Stomach (tissue), 9 donors: ENCODE measurements around the gene GPR61. TPM values are rescaled to one million over a fixed set of nuclear protein-coding genes. Genes with fewer than 3 reads are reported as not detected.
A peak's percentile ranks its signal among the peaks of the same experiment; 100 is the strongest.

Experiments
- DNase-seq, 2 donors: peaks; one replicate each; pipeline versions ENCODE4 v3.0.0 to v3.0.0-alpha.2; 2013 to 2019
- H3K27ac ChIP-seq, 5 donors: fragments of 200-600 bp in 4 of 5; sonication (generic) in 4 of 5; one replicate each; pipeline ENCODE4 v1.5.1; 2013 to 2019; ENCODE audit warnings: mild to moderate bottlenecking in 1 of 5, moderate library complexity in 1 of 5
- H3K27me3 ChIP-seq, 3 donors: fragments of 200-600 bp; sonication (generic); one replicate each; pipeline ENCODE4 v1.5.1; 2017 to 2019; ENCODE audit warnings: mixed run types in 1 of 3
- H3K36me3 ChIP-seq, 4 donors: fragments of 200-600 bp; sonication (generic); 1 replicate in 3 of 4; 2 replicates in 1 of 4; pipeline ENCODE4 v1.5.1; 2016 to 2019
- H3K4me1 ChIP-seq, 4 donors: fragments of 200-600 bp; sonication (generic); one replicate each; pipeline ENCODE4 v1.5.1; 2016 to 2019
- H3K4me3 ChIP-seq, 4 donors: fragments of 200-600 bp; sonication (generic) in 3 of 4; one replicate each; pipeline ENCODE4 v1.5.1; 2016 to 2019; ENCODE audit warnings: mild to moderate bottlenecking in 1 of 4
- H3K9me3 ChIP-seq, 4 donors: fragments of 200-600 bp; sonication (generic); one replicate each; pipeline ENCODE4 v1.5.1; 2016 to 2019
- EP300 ChIP-seq: sonication (generic); formaldehyde crosslinking; IDR thresholded peaks from one replicate; pipeline ENCODE4 v1.6.1; 2017; ENCODE audit warnings: antibody characterized with exemption
- POLR2A ChIP-seq, 4 donors: fragments of 450-650 bp; IDR thresholded peaks; one replicate each; pipeline ENCODE4 v1.6.1; 2016; ENCODE audit warnings: antibody characterized with exemption in 4 of 4, control low read depth in 2 of 4, mild to moderate bottlenecking in 1 of 4, moderate library complexity in 1 of 4
- POLR2AphosphoS5 ChIP-seq, 3 donors: sonication (generic); formaldehyde crosslinking; IDR thresholded peaks; one replicate each; pipeline ENCODE4 v1.6.1; 2016; ENCODE audit warnings: antibody characterized with exemption in 3 of 3
- WGBS, 5 donors: extraction: QIAGEN DNeasy Blood & Tissue Kit in 3 of 5; methylation state at CpG; one replicate each; pipeline versions ENCODE4 v1.1.5 to v1.1.7; 2013 to 2018; 5-methylcytosine and 5-hydroxymethylcytosine counted together
- intact Hi-C: fragments of 100-400 bp; cut with DNase I; formaldehyde crosslinking; loops from one replicate; pipeline ENCODE4 v1.15.1; 2023; ENCODE audit warnings: low total_unique reads
- polyA plus RNA-seq, 3 donors: library from polyadenylated mRNA; stranded (reverse); fragments of 200-250 nt; gene quantifications; one replicate each; pipeline ENCODE4 v1.2.3, GENCODE V29; 2013
- total RNA-seq, 5 donors: library from RNA; depleted of rRNA; stranded (reverse); fragments of >200 nt; gene quantifications; one replicate each; pipeline versions ENCODE4 v1.1.0 to v1.2.3, GENCODE V29; 2014 to 2016
- TF ChIP-seq, protein P1 (sequence below), 7 experiments: fragments of 450-650 bp in 4 of 7; fragments of 200-600 bp in 3 of 7; sonication (generic) in 3 of 7; IDR thresholded peaks; one replicate each; pipeline ENCODE4 v1.5.1; 2016 to 2019; ENCODE audit warnings: antibody characterized with exemption in 7 of 7, control low read depth in 2 of 7, mild to moderate bottlenecking in 1 of 7
- donor health status: healthy with polysubstance abuse.
- donor health status: Bipolar disorder and iron deficiency.
- donor health status: healthy.

The GPR61 gene
- total and polyA plus RNA-seq, 8 donors: 0.12 TPM; not detected in 7

GRCh38 chr1:109497449-109498160 is 42.1 kb upstream of the GPR61 start:
- no peaks in the 10 kb centered on the region for H3K27me3 ChIP-seq
- H3K27ac ChIP-seq: no peak overlapping the region
- H3K9me3 ChIP-seq: no peaks in the 10 kb centered on the region
- WGBS, 5 donors: 62 to 71% (median 70%) methylated on average over 7 to 9 of the region's 9 CpGs
- H3K36me3 ChIP-seq: peaks cover 19 to 48% (median 43%) of the 10 kb centered on the region in 4 donors
- no peak overlapping the region for H3K4me3 ChIP-seq
- no peak for DNase-seq
- TF ChIP-seq, protein P1, sequence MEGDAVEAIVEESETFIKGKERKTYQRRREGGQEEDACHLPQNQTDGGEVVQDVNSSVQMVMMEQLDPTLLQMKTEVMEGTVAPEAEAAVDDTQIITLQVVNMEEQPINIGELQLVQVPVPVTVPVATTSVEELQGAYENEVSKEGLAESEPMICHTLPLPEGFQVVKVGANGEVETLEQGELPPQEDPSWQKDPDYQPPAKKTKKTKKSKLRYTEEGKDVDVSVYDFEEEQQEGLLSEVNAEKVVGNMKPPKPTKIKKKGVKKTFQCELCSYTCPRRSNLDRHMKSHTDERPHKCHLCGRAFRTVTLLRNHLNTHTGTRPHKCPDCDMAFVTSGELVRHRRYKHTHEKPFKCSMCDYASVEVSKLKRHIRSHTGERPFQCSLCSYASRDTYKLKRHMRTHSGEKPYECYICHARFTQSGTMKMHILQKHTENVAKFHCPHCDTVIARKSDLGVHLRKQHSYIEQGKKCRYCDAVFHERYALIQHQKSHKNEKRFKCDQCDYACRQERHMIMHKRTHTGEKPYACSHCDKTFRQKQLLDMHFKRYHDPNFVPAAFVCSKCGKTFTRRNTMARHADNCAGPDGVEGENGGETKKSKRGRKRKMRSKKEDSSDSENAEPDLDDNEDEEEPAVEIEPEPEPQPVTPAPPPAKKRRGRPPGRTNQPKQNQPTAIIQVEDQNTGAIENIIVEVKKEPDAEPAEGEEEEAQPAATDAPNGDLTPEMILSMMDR (IDR thresholded peaks at IDR 0.05): no peak
- TF ChIP-seq POLR2A (IDR thresholded peaks at IDR 0.05): no peak
- H3K4me1 ChIP-seq: peaks cover 34 to 90% (median 62%) of the 10 kb centered on the region in 4 donors
- intact Hi-C loops: no loop called here

DNA sequence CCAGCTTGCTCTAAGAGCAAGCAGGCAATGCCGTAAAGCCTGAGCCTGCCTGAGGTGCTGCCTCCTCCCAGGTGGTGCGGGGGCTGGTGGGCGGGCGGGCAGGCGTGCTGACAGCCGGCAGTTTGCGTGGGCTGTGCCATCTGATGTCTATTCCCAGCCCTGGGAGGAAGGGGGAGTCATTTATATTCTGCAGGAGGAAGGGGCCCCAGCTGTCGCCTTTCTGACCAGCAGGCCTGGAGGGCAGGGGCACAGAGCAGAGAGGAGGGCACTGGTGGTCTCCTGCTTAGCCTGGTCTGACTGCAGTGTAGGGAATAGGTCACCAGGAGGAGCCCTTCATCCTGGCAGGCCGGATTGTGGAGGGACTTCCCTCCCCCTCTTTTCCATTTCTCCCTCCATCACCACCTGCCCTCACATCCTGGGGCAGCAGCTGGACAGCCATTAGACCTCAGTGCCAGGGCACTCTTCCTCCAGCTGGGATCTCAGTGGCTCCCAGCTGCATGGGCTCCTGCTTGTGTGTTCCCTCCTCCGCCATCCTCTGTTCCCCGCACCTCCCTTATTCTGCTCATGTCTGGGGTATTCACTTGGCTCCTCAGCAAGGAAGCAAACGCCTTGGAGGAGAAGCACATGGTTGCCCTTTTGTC is 41.4 kb upstream of the GPR61 start:
- peak overlapping the region in 1 of 5 donors; percentile 56 for H3K27ac ChIP-seq
- no peaks in the 10 kb centered on the region for H3K27me3 ChIP-seq
- WGBS, 5 donors: 73 to 82% (median 77%) methylated on average over 11 to 12 of the region's 12 CpGs
- H3K9me3 ChIP-seq: no peaks in the 10 kb centered on the region
- peaks cover 34 to 89% (median 60%) of the 10 kb centered on the region in 4 donors for H3K4me1 ChIP-seq
- peak in 1 of 2 donors; percentile 68 for DNase-seq
- H3K4me3 ChIP-seq: no peak overlapping the region
- intact Hi-C loops: no loop called here
- no peak for TF ChIP-seq EP300
- TF ChIP-seq POLR2AphosphoS5 (IDR thresholded peaks at IDR 0.05): no peak
- TF ChIP-seq, protein P1 (IDR thresholded peaks at IDR 0.05): peak in 5 of 7 experiments; percentile 21 to 36 (median 29)
- peaks cover 19 to 48% (median 43%) of the 10 kb centered on the region in 4 donors for H3K36me3 ChIP-seq

DNA sequence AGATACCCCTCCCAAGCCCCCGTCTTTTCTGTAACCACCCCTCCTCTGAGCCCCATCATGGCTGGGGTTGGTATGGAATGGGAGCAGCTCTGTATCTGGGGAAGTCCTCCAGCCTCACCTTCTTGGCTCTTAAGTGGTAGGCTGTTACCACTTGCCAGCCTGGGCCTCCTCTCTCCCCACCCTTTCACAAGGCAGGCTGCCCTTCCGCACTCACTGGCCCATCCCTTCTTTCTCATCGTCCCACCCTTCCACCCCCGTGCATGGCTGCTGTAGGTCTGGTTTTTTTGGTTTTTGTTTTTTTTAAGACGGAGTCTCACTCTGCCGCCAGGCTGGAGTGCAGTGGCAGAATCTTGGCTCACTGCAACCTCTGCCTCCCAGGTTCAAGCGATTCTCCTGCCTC is 40.6 kb upstream of the GPR61 start:
- Histone ChIP-seq H3K4me1 (peaks cover 39 to 89% (median 61%) of the 10 kb centered on the region in 4 donors), H3K4me3 (no peak overlapping the region), H3K27me3 (no peaks in the 10 kb centered on the region), H3K27ac (peak overlapping the region in 3 of 5 donors; percentile 15 to 56 (median 16)), H3K9me3 (no peaks in the 10 kb centered on the region), H3K36me3 (peaks cover 19 to 48% (median 43%) of the 10 kb centered on the region in 4 donors)
- DNase-seq: no peak
- intact Hi-C loops: no loop called here
- 71 to 87% (median 83%) methylated on average over 7 of the region's 7 CpGs for WGBS, 5 donors
- no peak for TF ChIP-seq EP300
- no peak for TF ChIP-seq POLR2AphosphoS5 (IDR thresholded peaks at IDR 0.05)
- TF ChIP-seq POLR2A (IDR thresholded peaks at IDR 0.05): no peak
- TF ChIP-seq, protein P1 (IDR thresholded peaks at IDR 0.05): no peak

DNA sequence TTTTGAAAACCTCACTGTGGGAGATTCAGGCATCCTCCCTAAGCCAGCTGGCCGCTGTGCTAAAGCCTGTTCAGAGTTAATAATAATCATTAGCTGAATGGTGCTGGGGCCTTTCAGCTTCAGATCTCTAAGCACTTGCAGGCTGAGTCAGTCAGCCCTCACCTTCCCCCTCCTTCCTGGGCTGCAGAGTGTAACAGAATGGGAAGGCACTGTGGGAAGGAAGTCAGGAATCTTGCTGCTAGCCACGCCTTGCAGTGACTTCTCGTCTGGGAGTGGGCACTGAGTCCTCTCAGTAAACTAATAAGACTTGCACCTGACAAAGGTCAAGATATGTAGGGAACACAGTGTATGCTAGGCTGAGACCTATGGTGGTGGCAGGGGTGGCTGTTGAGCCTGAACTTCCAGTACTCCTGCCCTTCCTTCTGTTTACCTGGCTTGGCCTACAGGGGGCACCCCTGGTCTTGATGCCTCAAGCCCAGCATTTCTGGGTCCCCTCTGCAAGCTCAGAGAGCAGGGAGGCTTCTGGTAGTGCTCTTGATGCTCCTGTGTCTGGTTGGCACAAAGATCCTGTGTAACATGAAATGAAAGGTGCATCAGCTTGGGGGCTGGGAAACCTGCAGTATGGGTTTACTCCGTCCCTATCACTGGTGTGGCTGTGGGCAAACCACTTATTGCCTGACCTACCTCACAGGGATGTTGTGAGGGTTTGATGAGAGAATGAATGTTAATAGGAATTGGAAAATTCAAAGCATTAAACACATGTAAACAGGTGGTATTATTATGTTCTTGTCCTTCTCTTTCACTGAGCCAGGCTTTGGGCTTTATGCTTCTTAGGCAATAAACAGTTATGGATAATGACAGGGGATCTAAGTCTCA is 39.8 kb upstream of the GPR61 start:
- peak; percentile 60 to 66 for DNase-seq
- no peak for TF ChIP-seq POLR2AphosphoS5 (IDR thresholded peaks at IDR 0.05)
- TF ChIP-seq, protein P1 (IDR thresholded peaks at IDR 0.05): peak in 3 of 7 experiments; percentile 4 to 26 (median 18)
- no peak for TF ChIP-seq POLR2A (IDR thresholded peaks at IDR 0.05)
- no peak for TF ChIP-seq EP300
- Histone ChIP-seq H3K9me3 (no peaks in the 10 kb centered on the region), H3K36me3 (peaks cover 19 to 48% (median 43%) of the 10 kb centered on the region in 4 donors), H3K27ac (peak overlapping the region in 4 of 5 donors; percentile 16 to 56 (median 34)), H3K4me1 (peaks cover 37 to 87% (median 58%) of the 10 kb centered on the region in 4 donors), H3K4me3 (no peak overlapping the region), H3K27me3 (no peaks in the 10 kb centered on the region)
- 50 to 71% (median 60%) methylated on average over 4 of the region's 4 CpGs for WGBS, 5 donors
- intact Hi-C loops: no loop called here
